Stimulated activated CD8-positive, alpha-beta memory T cell treated with anti-CD3 and anti-CD28 coated beads, Interleukin-12 subunit alpha, Interleukin-12 subunit beta, amount 100 ng/mL, for 1 hour (primary cell): ENCODE measurements around the gene PPP4R3A.
"Not testable (repeated sequence)": the region's sequence is repeated elsewhere in the genome, so short reads cannot be mapped to it uniquely, and the experiment has no call there.

ENCODE experiments used
- DNase-seq: peaks from one replicate; pipeline ENCODE4 v3.0.0-alpha.2; 2020; ENCODE audit warnings: low read depth

PPP4R3A gene

GRCh38 chr14:91438845-91439244, 71.3 kb downstream of the PPP4R3A start:
- no peak for DNase-seq

- DNase-seq, result not testable (repeated sequence)
Measured at GRCh38 chr14:91436266-91436665, 73.8 kb downstream of the PPP4R3A start.

DNA sequence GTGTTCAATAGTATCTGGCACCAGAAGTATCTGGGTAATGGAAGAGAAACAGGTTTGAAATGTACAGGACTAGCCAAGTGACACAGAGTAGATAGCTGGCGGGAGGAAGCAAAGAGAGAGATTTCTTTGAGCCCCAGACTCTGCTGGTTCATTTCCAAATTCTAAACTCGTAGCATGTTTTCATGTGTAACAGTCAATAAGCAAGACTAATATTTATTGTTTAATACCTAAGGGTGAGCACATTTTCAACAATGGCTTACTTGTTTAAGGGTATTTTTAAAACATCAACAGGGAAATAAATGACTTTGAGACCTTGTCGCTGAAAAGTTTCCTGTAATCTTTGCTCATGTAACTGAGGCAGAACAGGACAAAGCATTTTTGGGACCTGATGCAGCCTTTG, 80.7 kb downstream of the PPP4R3A start:
- no peak for DNase-seq

GRCh38 chr14:91428931-91429330, 81.2 kb downstream of the PPP4R3A start:
- not testable (repeated sequence) for DNase-seq

DNA sequence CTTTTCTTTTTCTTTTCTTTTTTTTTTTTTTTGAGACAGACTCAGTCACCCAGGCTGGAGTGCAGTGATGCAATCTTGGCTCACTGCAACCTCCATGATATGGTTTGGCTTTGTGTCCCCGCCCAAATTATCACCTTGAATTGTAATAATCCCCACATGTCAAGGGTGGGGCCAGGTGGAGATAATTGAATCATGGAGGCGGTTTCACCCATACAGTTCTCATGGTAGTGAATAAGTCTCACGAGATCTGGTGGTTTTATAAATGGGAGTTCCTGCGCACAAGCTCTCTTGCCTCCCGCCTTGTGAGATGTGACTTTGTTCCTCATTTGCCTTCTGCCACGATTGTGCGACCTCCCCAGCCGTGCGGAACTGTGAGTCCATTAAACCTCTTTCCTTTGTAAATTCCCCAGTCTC, 84.6 kb downstream of the PPP4R3A start:
- not testable (repeated sequence) for DNase-seq

- DNase-seq, result no peak
Measured at GRCh38 chr14:91424813-91425530, 85.1 kb downstream of the PPP4R3A start.

GRCh38 chr14:91420686-91421085, 89.4 kb downstream of the PPP4R3A start:
- no peak for DNase-seq

GRCh38 chr14:91419451-91419850, 90.7 kb downstream of the PPP4R3A start:
- DNase-seq, result no peak

- DNase-seq, result no peak
Measured at GRCh38 chr14:91419044-91419397, 91.1 kb downstream of the PPP4R3A start.

DNA sequence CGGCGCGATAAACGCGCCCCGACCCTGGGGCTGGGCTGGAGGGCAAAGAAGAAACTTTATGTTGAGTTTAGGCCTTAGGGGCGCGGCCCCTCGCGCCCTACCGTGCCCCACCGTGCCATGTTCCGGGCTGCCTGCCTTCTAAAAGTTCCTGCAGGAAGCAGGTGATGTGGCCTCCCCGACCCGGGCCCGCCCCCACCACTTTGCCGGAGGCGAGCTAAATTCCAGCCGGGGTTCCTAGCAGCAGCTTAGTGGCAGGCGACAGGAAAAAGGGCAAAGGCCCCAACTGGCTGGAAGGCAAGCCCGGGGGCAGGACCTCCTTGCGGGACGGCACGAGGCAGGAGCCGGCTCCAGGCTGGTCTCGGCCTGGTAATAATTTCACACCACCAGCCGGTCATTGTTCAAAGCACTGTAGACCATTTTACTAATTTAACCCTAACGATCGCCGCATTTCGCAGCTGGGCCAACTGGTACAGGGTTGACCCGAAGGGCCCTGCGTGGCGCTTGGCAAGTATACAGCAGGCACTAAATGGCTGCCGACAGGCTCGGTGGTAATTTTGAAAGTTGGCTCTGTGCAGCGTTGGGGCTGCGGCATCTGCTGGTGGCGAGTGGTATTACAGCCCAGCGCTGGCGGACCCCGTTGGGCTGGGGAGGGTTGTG, 91.6 kb downstream of the PPP4R3A start:
- DNase-seq, result peak; percentile 73

DNA sequence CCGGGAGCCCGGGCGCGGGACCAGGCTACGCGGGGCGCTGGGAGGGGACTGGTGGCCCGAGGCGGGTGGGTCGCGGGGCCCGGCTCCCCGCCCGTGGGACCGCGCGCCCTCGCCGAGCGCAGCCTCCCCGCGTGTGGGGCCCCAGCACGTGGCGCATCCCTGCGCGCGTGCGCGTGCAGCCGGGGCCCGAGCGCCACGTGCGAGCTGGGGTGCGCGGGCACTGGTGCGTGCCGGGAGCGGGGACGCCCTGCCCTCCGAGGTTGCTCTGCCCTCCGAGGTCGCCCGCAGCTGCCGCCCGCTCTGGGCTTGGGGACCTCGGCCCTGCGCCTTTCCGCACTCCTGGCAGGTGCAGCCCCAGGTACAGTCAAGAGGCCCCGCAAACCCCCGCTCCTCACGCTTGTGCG, 92.1 kb downstream of the PPP4R3A start:
- DNase-seq, result peak; percentile 41

DNA sequence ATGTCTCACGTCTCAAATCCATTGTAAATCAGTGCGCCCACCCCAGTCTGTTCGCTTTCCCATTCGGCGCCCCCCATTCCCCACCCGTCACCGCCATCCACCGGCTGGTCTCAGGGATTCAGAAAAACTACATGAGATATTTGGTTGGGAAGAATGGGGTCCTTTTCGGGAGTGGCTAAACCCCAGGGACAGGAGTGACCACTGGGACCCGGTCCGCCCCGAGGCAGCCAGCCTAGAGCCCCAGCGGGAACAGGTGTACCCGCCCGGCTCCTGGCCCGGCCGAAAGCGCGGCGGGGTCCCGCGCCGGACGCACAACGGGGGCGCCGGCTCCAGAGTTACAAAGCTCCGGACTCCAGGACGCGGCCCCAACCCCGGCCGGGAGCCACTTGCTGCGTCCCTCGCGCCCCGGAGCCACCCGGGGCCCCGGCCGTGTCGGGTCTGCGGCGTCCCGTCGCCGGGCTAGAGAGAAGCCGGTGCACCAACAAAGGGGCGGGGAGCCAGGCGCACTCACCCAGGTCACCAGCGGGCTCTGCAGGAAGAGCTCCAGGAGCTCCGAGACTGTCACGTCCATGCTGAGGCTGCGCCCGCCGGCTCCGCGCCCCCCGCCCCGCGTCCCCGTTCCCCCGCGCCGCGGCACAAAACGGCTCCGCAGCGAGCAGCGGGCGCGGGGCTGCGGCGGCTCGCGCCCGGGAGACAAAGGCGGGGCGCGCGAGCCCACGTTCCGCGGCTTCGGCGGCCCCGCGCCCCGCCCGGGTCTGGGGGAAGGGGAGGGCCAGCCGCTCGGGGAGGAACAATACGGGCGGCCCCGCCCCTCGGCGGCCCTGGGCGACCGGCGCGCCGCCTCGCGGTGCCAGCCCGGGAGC, 92.8 kb downstream of the PPP4R3A start, which contains the start of gene CCDC88C:
TSS of gene CCDC88C (minus strand) at position 701 of the 863 bp plus-strand sequence. CDS start at position 571, 130 bp downstream.
- DNase-seq, result peak; percentile 60

DNA sequence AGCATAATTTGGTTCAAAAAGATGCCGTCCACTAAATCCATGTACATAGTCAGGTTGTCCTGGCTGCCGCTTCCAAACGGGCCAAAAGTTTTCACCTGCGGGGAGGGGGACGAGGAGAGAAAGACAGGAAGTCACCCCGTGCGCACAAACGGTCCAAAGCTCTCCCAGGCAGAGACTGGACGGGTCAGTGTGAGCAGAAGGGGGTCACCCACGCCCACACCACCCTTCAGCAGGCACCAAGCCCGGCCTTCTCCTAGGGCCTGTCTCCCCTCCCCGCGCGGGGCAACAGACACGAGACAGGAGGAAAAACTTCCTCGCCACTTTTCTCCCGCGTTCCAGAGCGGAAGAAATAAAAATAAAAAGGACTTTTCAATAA, 93.4 kb downstream of the PPP4R3A start:
- DNase-seq, result no peak

DNA sequence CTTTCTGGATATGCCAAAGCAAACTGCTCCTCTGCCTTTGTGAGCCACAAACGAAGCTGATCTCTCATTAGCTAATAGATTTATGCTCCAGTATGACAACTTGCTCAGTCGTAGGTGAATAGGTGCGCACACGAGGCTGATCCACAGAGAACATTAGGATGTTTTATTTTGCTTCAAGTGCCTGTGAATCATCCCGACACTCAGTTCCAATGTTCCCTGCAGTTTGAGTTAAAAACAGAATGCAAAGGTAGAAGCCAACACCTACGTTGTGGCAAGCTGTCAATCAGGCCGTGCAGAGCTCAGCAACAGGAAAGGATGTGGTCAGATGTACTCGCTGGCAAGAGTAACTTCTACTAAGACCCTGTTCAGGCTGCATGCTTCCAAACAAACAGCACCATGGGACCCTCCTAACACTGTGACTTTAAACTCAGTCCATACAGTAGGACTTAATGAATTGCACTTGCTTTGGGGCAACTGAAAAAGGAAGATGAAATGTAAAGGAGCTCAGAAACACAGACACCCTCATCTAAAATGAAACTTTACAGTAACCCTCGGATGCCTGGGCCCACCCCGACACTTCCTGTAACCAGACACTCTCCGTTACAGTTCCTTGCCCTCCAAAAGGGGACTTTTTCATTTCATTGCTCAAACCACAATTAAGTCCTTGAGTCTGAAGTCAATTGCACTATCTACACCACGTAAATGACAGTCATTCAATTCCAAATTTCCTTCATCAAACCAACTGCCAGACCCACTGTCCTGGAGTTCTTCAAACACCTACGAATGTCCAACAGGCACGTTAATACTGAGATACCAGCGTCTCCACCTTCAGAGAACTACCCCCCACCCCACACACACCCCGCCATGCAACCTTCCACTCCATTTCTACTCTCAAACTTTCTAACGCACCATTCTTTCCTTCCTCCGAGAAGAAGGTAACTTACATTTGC, 94.0 kb downstream of the PPP4R3A start:
- DNase-seq, result peak; percentile 39

DNA sequence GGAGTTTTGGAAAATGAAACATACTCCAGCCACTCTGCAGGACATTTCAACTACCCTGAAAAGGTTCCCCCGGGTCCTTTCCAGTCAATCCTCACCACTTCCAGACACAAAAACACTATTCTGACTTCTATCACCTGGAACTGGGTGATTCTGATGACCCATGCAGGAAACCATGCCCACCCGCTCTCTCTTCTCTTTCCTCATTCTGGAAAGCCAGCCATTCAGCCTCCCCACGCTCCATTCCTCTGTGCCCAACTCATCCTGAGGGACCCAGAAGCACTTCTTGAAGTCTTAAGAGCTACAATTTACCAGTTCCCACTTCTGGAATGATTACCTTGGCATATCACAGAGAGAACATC, 95.7 kb downstream of the PPP4R3A start:
- no peak for DNase-seq

GRCh38 chr14:91413547-91414474, 96.3 kb downstream of the PPP4R3A start:
- no peak for DNase-seq

- no peak for DNase-seq
Measured at GRCh38 chr14:91412939-91413338, 97.2 kb downstream of the PPP4R3A start.

DNA sequence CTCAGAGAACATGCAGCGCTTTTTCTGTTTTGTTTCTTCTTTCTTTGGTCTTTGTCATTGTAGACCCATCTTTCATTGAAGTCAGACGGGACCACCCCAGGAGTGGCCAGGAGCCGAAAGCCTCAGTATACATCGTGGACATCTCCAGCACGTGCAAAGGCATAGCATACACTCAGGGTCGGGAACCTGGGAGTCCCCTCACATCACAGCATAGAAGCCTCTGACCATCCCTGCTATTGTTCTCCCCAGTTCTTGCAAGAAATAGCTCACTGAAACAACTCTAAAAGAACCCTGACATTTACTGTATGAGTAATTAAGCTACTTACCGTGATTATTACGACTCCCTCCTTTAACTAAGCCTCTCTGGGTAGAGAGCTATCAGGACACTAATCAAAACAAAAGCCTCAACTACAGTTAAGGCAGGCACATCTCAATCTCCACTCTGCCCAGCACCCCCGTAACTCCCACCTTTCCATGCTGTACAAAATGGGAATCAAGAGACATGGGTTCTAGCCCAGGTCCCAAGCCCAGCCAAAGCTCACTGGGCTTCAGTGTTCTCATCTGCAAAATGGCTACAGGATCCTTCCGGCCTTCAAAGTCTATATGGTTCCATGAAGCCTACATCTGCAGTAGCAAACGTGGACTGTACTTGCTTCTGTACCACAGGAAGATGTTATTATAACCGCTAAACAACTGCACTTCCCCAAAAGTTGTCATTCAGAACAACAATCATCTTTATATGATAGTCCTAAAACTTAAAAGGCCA, 99.2 kb downstream of the PPP4R3A start:
- DNase-seq, result no peak

GRCh38 chr14:91409928-91410718, 100.0 kb downstream of the PPP4R3A start:
- DNase-seq, result no peak
